ENCODE data around the gene SIX3.

SIX3 gene

DNA sequence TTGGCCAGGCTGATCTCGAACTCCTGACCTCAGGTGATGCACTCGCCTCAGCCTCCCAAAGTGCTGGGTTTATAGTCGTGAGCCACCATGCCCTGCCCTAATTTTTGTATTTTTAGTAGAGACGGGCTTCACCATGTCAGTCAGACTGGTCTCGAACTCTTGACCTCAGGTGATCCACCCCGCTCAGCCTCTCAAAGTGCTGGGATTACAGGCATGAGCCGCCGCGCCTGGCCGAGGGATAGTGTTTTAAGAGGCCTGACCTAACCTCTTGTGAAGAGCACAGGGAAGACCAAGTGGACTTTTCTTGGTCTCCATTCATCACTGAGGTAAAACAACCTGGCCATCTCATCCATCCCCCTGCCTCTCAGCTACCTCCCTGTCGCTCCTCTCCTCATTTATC is 38.1 kb downstream of the SIX3 start:
- TF ChIP-seq GABPA (IDR thresholded peaks at IDR 0.05; ENCODE audit: low read depth) (no peak), SPI1 (IDR thresholded peaks at IDR 0.05; ENCODE audit: borderline replicate concordance, low read depth) (no peak), POLR2AphosphoS5 (IDR thresholded peaks at IDR 0.05; ENCODE audit: low read depth) (no peak)
- TF ChIP-seq, protein P1, sequence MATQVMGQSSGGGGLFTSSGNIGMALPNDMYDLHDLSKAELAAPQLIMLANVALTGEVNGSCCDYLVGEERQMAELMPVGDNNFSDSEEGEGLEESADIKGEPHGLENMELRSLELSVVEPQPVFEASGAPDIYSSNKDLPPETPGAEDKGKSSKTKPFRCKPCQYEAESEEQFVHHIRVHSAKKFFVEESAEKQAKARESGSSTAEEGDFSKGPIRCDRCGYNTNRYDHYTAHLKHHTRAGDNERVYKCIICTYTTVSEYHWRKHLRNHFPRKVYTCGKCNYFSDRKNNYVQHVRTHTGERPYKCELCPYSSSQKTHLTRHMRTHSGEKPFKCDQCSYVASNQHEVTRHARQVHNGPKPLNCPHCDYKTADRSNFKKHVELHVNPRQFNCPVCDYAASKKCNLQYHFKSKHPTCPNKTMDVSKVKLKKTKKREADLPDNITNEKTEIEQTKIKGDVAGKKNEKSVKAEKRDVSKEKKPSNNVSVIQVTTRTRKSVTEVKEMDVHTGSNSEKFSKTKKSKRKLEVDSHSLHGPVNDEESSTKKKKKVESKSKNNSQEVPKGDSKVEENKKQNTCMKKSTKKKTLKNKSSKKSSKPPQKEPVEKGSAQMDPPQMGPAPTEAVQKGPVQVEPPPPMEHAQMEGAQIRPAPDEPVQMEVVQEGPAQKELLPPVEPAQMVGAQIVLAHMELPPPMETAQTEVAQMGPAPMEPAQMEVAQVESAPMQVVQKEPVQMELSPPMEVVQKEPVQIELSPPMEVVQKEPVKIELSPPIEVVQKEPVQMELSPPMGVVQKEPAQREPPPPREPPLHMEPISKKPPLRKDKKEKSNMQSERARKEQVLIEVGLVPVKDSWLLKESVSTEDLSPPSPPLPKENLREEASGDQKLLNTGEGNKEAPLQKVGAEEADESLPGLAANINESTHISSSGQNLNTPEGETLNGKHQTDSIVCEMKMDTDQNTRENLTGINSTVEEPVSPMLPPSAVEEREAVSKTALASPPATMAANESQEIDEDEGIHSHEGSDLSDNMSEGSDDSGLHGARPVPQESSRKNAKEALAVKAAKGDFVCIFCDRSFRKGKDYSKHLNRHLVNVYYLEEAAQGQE (IDR thresholded peaks at IDR 0.05; ENCODE audit: insufficient replicate concordance, low read depth): no peak
- TF ChIP-seq, protein P2, sequence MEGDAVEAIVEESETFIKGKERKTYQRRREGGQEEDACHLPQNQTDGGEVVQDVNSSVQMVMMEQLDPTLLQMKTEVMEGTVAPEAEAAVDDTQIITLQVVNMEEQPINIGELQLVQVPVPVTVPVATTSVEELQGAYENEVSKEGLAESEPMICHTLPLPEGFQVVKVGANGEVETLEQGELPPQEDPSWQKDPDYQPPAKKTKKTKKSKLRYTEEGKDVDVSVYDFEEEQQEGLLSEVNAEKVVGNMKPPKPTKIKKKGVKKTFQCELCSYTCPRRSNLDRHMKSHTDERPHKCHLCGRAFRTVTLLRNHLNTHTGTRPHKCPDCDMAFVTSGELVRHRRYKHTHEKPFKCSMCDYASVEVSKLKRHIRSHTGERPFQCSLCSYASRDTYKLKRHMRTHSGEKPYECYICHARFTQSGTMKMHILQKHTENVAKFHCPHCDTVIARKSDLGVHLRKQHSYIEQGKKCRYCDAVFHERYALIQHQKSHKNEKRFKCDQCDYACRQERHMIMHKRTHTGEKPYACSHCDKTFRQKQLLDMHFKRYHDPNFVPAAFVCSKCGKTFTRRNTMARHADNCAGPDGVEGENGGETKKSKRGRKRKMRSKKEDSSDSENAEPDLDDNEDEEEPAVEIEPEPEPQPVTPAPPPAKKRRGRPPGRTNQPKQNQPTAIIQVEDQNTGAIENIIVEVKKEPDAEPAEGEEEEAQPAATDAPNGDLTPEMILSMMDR (IDR thresholded peaks at IDR 0.05; ENCODE audit: insufficient read depth, low read length): no peak
- no peak overlapping the region for H3K27ac ChIP-seq (replicated peaks)
- no peaks in the 10 kb centered on the region for H3K27me3 ChIP-seq (ENCODE audit: insufficient read depth, poor library complexity, severe bottlenecking)
- no peak for DNase-seq (ENCODE audit: low read depth in 1 of 2, low spot score in 1 of 2)
- H3K4me3 ChIP-seq (replicated peaks; ENCODE audit: insufficient read depth, low read length): no peak overlapping the region

DNA sequence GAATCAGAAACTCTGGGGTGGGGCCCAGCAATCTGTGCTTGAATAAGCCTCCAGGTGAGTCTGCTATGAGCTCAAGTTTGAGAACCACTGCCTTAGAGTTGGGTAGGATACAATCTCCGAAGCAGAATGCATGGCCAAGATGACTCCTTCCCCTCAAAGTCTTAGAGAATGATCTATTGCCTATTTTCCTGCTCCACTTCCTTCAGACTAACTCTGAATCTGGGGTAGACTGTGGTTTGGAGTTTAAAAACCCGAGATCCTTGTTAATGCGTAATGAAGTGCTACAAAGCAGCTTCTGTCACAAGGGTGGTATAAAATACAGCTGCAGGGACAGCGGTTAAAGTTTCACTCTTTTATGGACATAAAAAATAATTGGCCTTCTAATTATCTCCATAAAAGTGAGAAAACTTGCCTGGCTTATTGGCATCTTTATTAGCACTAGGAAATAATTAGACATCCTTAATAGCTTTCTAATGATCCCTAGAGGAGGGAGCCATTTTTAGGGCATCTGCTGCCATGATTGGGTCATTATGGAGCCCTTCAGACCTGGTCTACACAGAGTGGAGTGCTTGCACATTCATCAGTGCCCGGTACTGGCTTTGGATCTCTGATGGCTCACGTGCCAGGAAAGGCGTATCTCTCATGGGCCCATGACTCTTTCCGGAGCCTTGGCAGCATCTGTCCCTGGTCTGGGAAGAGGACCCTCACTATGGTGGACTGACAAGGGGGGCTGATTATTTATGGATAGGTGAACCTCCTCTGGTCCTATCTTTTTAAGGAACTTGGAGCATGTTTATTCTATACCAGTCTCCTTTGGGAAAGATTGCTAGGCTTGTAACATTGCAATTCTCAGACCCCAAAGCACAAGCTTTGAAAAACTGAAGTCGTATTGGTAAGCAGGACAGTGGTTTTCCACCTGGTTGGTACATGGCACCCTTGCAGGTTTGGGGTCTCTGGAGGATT is 39.5 kb downstream of the SIX3 start:
- TF ChIP-seq SPI1 (IDR thresholded peaks at IDR 0.05; ENCODE audit: borderline replicate concordance, low read depth) (no peak), GABPA (IDR thresholded peaks at IDR 0.05; ENCODE audit: low read depth) (no peak), POLR2AphosphoS5 (IDR thresholded peaks at IDR 0.05; ENCODE audit: low read depth) (no peak)
- TF ChIP-seq, protein P1 (IDR thresholded peaks at IDR 0.05; ENCODE audit: insufficient replicate concordance, low read depth): no peak
- TF ChIP-seq, protein P2 (IDR thresholded peaks at IDR 0.05; ENCODE audit: insufficient read depth, low read length): no peak
- H3K27me3 ChIP-seq (ENCODE audit: insufficient read depth, poor library complexity, severe bottlenecking): no peaks in the 10 kb centered on the region
- no peak overlapping the region for H3K27ac ChIP-seq (replicated peaks)
- no peak for DNase-seq (ENCODE audit: low read depth in 1 of 2, low spot score in 1 of 2)
- H3K4me3 ChIP-seq (replicated peaks; ENCODE audit: insufficient read depth, low read length): no peak overlapping the region

DNA sequence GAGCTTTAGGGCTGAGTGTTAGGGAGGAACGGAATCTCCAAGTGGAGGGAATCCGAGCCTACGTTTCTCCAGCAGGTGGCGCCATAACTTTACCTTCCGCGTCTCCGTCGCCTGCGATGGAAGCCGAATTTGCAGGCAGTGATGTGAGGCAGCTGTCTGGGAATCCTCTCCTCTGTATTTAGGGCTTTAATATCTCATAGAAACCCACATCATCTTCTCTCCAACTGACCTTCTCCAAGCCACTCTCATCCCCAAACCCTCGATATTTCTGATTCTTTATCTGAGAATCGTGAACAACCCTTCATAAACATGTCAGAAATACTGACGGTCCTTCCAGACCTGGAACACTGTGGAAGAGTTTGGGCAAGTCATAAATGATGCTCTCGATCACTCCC is 40.2 kb downstream of the SIX3 start:
- Histone ChIP-seq H3K27ac (replicated peaks) (no peak overlapping the region), H3K4me3 (replicated peaks; ENCODE audit: insufficient read depth, low read length) (no peak overlapping the region), H3K27me3 (ENCODE audit: insufficient read depth, poor library complexity, severe bottlenecking) (no peaks in the 10 kb centered on the region)
- TF ChIP-seq, protein P2 (IDR thresholded peaks at IDR 0.05; ENCODE audit: insufficient read depth, low read length): peak; percentile 65
- no peak for TF ChIP-seq POLR2AphosphoS5 (IDR thresholded peaks at IDR 0.05; ENCODE audit: low read depth)
- DNase-seq (ENCODE audit: low read depth in 1 of 2, low spot score in 1 of 2): peak; percentile 15 to 55

Measured in HL-60 (cell line).